Measurements from ENCODE around the gene SCAMP2.
A peak's percentile ranks its signal among the peaks of the same experiment; 100 is the strongest.

GRCh38 chr15:74802290-74802689 lies 70.9 kb downstream of the SCAMP2 start:
- TF ChIP-seq CTCF (IDR thresholded peaks at IDR 0.05 in 8 of 11, conservative IDR thresholded peaks at IDR 0.05 in 3 of 11), result no peak
- no peak for TF ChIP-seq POLR2A (IDR thresholded peaks at IDR 0.05)
- TF ChIP-seq POLR2AphosphoS5 (IDR thresholded peaks at IDR 0.05), result peak in 1 of 3 donors; percentile 67
